ENCODE data around the gene TMUB1.

Gene TMUB1

GRCh38 chr7:151083071-151083823, at the start of gene TMUB1:
TSS of gene TMUB1 (minus strand) at chr7:151083493. CDS start at chr7:151082563, 930 bp downstream.
- peak; percentile 65 to 81 (median 67) for DNase-seq (ENCODE audit: low read depth in 3 of 3)

GRCh38 chr7:151132461-151133205, 49.3 kb upstream of the TMUB1 start:
- DNase-seq (ENCODE audit: low read depth in 3 of 3), result no peak

GRCh38 chr7:151131592-151132293, 48.5 kb upstream of the TMUB1 start:
- no peak for DNase-seq (ENCODE audit: low read depth in 3 of 3)

GRCh38 chr7:151131224-151131591, 47.9 kb upstream of the TMUB1 start:
- no peak for DNase-seq (ENCODE audit: low read depth in 3 of 3)

- no peak for DNase-seq (ENCODE audit: low read depth in 3 of 3)
These were observed 47.5 kb upstream of the TMUB1 start for GRCh38 chr7:151130741-151131157.

- DNase-seq (ENCODE audit: low read depth in 3 of 3), result no peak
These were observed 46.8 kb upstream of the TMUB1 start for GRCh38 chr7:151129960-151130591.

GRCh38 chr7:151129117-151129959, 46.0 kb upstream of the TMUB1 start:
- no peak for DNase-seq (ENCODE audit: low read depth in 3 of 3)

GRCh38 chr7:151128716-151129115, 45.4 kb upstream of the TMUB1 start:
- no peak for DNase-seq (ENCODE audit: low read depth in 3 of 3)

- no peak for DNase-seq (ENCODE audit: low read depth in 3 of 3)
These were observed 44.9 kb upstream of the TMUB1 start for GRCh38 chr7:151128144-151128543.

- DNase-seq (ENCODE audit: low read depth in 3 of 3), result no peak
These were observed 43.3 kb upstream of the TMUB1 start for GRCh38 chr7:151126491-151127137.

- no peak for DNase-seq (ENCODE audit: low read depth in 3 of 3)
These were observed 42.7 kb upstream of the TMUB1 start for GRCh38 chr7:151125846-151126481.

GRCh38 chr7:151125470-151125845, 42.2 kb upstream of the TMUB1 start:
- no peak for DNase-seq (ENCODE audit: low read depth in 3 of 3)

GRCh38 chr7:151124899-151125399, 41.7 kb upstream of the TMUB1 start:
- DNase-seq (ENCODE audit: low read depth in 3 of 3), result no peak

GRCh38 chr7:151124481-151124880, 41.2 kb upstream of the TMUB1 start:
- DNase-seq (ENCODE audit: low read depth in 3 of 3), result no peak

- DNase-seq (ENCODE audit: low read depth in 3 of 3), result peak; percentile 73 to 77 (median 77)
These were observed 40.6 kb upstream of the TMUB1 start for GRCh38 chr7:151123822-151124464.

- DNase-seq (ENCODE audit: low read depth in 3 of 3), result no peak
These were observed 40.0 kb upstream of the TMUB1 start for GRCh38 chr7:151123158-151123821.

GRCh38 chr7:151122796-151123157, 39.5 kb upstream of the TMUB1 start:
- DNase-seq (ENCODE audit: low read depth in 3 of 3), result no peak

- no peak for DNase-seq (ENCODE audit: low read depth in 3 of 3)
These were observed 39.0 kb upstream of the TMUB1 start for GRCh38 chr7:151122276-151122675.
